GM23338 (cell line): ENCODE measurements around the gene CGNL1. TPM values are rescaled to one million over a fixed set of nuclear protein-coding genes. Genes with fewer than 3 reads are reported as not detected.
A peak's percentile ranks its signal among the peaks of the same experiment; 100 is the strongest.

ENCODE experiments used
- ATAC-seq: fragments of 200-7000 bp; cut with Tn5 transposase; 3 replicates; pipeline ENCODE4 v1.9.1; 2020
- DNase-seq: peaks from one replicate; pipeline ENCODE4 v3.0.0-alpha.2; 2015; ENCODE audit warnings: low spot score
- H2AFZ ChIP-seq: fragments of 200-600 bp; sonication (generic); 2 replicates; pipeline ENCODE4 v1.8.0; 2016; ENCODE audit warnings: antibody characterized with exemption, mild to moderate bottlenecking, moderate library complexity
- H3F3A ChIP-seq: fragments of 200-600 bp; sonication (generic); replicated peaks from 2 replicates; pipeline ENCODE4 v1.8.0; 2017; ENCODE audit warnings: antibody characterized with exemption, mixed run types, low read depth
- H3K27ac ChIP-seq: fragments of 200-600 bp; sonication (generic); 2 replicates; pipeline ENCODE4 v1.6.1; 2016; ENCODE audit warnings: low read depth
- H3K27me3 ChIP-seq: fragments of 200-600 bp; sonication (generic); 2 replicates; pipeline ENCODE4 v1.8.0; 2016; ENCODE audit warnings: mild to moderate bottlenecking, mixed run types, moderate library complexity; ENCODE audit not compliant: insufficient read depth
- H3K36me3 ChIP-seq: fragments of 200-600 bp; sonication (generic); 2 replicates; pipeline ENCODE4 v1.8.0; 2016; ENCODE audit warnings: mild to moderate bottlenecking; ENCODE audit not compliant: insufficient read depth
- H3K4me1 ChIP-seq: fragments of 200-600 bp; sonication (generic); 2 replicates; pipeline ENCODE4 v1.8.0; 2016; ENCODE audit warnings: mild to moderate bottlenecking, moderate library complexity; ENCODE audit not compliant: insufficient read depth
- H3K4me2 ChIP-seq: fragments of 200-600 bp; sonication (generic); 2 replicates; pipeline ENCODE4 v1.7.1; 2017; ENCODE audit warnings: mixed run types
- H3K4me3 ChIP-seq: fragments of 200-600 bp; sonication (generic); 2 replicates; pipeline ENCODE4 v1.6.1; 2016; ENCODE audit warnings: mixed run types
- H3K79me2 ChIP-seq: fragments of 200-600 bp; sonication (generic); replicated peaks from 2 replicates; pipeline ENCODE4 v1.8.0; 2017; ENCODE audit warnings: mild to moderate bottlenecking; ENCODE audit not compliant: insufficient read depth
- H3K9me2 ChIP-seq: fragments of 200-600 bp; sonication (generic); 2 replicates; pipeline ENCODE4 v1.8.0; 2017; ENCODE audit not compliant: insufficient read depth
- H4K20me1 ChIP-seq: fragments of 200-600 bp; sonication (generic); replicated peaks from 2 replicates; pipeline ENCODE4 v1.8.0; 2017; ENCODE audit warnings: mild to moderate bottlenecking; ENCODE audit not compliant: insufficient read depth
- H3K27ac Mint-ChIP-seq: 2 replicates; pipeline ENCODE4 v1.8.0; 2020; ENCODE audit warnings: inconsistent platforms, mild to moderate bottlenecking, moderate library complexity, mixed read lengths
- H3K27me3 Mint-ChIP-seq: 3 replicates; pipeline ENCODE4 v1.8.0; 2022; ENCODE audit warnings: low read depth, mild to moderate bottlenecking, moderate library complexity, mixed read lengths, inconsistent platforms; ENCODE audit not compliant: insufficient read depth, poor library complexity
- H3K36me3 Mint-ChIP-seq: 3 replicates; pipeline ENCODE4 v1.8.0; 2021; ENCODE audit warnings: low read depth, mild to moderate bottlenecking, inconsistent platforms, moderate library complexity, mixed read lengths
- H3K4me1 Mint-ChIP-seq: 3 replicates; pipeline ENCODE4 v1.8.0; 2020; ENCODE audit warnings: mild to moderate bottlenecking, inconsistent platforms, mixed read lengths
- H3K4me3 Mint-ChIP-seq: 3 replicates; pipeline ENCODE4 v1.8.0; 2021; ENCODE audit warnings: moderate library complexity, mild to moderate bottlenecking, inconsistent platforms, mixed read lengths
- H3K9me3 Mint-ChIP-seq: 3 replicates; pipeline ENCODE4 v1.8.0; 2020; ENCODE audit warnings: moderate library complexity, mild to moderate bottlenecking, inconsistent platforms, mixed read lengths
- CREB1 ChIP-seq: fragments of 250-450 bp; sonication (Bioruptor Pico); IDR thresholded peaks from 2 replicates; pipeline ENCODE4 v1.5.0; 2020; ENCODE audit warnings: low read depth, mild to moderate bottlenecking, moderate library complexity
- CTCF ChIP-seq, 2 experiments: fragments of 200-600 bp in 1 of 2; sonication (generic) in 1 of 2; conservative IDR thresholded peaks; 2 replicates each; pipeline versions ENCODE4 v1.5.1 to v1.6.1; 2016 to 2017; ENCODE audit warnings: antibody characterized with exemption in 2 of 2, low read depth in 2 of 2, mild to moderate bottlenecking in 2 of 2, moderate library complexity in 1 of 2
- ETS1 ChIP-seq: IDR thresholded peaks from 2 replicates; pipeline ENCODE4 v1.6.1; 2016; ENCODE audit warnings: antibody characterized with exemption
- EZH2phosphoT487 ChIP-seq: fragments of 200-600 bp; sonication (generic); IDR thresholded peaks from one replicate; pipeline ENCODE4 v1.8.1; 2018; ENCODE audit warnings: antibody characterized with exemption; ENCODE audit not compliant: unreplicated experiment
- POLR2AphosphoS5 ChIP-seq: IDR thresholded peaks from 2 replicates; pipeline ENCODE4 v1.6.1; 2016; ENCODE audit warnings: antibody characterized with exemption, low read depth
- REST ChIP-seq: IDR thresholded peaks from one replicate; pipeline ENCODE4 v1.6.1; 2018; ENCODE audit warnings: antibody characterized with exemption; ENCODE audit not compliant: unreplicated experiment
- STAT1 ChIP-seq: IDR thresholded peaks from one replicate; pipeline ENCODE4 v1.6.1; 2016; ENCODE audit warnings: antibody characterized with exemption; ENCODE audit not compliant: unreplicated experiment
- ZNF114 ChIP-seq: fragments of 250-450 bp; sonication (Bioruptor Pico); IDR thresholded peaks from 2 replicates; pipeline ENCODE4 v1.5.0; 2020; ENCODE audit warnings: mild to moderate bottlenecking, moderate library complexity
- ZNF331 ChIP-seq: fragments of 250-450 bp; sonication (Bioruptor Pico); IDR thresholded peaks from 2 replicates; pipeline ENCODE4 v1.5.0; 2020; ENCODE audit warnings: low read depth, mild to moderate bottlenecking, moderate library complexity
- ZNF462 ChIP-seq: fragments of 250-450 bp; sonication (Bioruptor Pico); IDR thresholded peaks from 2 replicates; pipeline ENCODE4 v1.5.0; 2020; ENCODE audit warnings: mild to moderate bottlenecking, moderate library complexity
- polyA plus RNA-seq: library from polyadenylated mRNA; unstranded; fragments of >200 nt; fragmentation: Nextera tagmentation; extraction: Ambion mirVana; gene quantifications from 2 replicates; pipeline ENCODE4 v1.2.1, GENCODE V29; 2016
- total RNA-seq: library from RNA; depleted of rRNA; stranded (reverse); fragments of >200 nt; shearing (Covaris generic); gene quantifications from 2 replicates; pipeline ENCODE4 v1.2.3, GENCODE V29; 2014

The CGNL1 gene
- total and polyA plus RNA-seq, 2 experiments from 2014 or later: 20.0 to 57.8 TPM

GRCh38 chr15:57505056-57505715, 128.9 kb downstream of the CGNL1 start (continued):
- TF ChIP-seq ZNF331 (CRISPR knock-in tag): no peak

GRCh38 chr15:57505949-57506391, 129.7 kb downstream of the CGNL1 start:
- Mint-ChIP-seq H3K9me3 (no peaks in the 10 kb centered on the region), H3K27me3 (peaks cover 3% of the 10 kb centered on the region), H3K36me3 (no peaks in the 10 kb centered on the region; the same call in 2 of the 3 replicates), H3K27ac (peak overlapping the region; percentile 33), H3K4me1 (peaks cover 49% of the 10 kb centered on the region), H3K4me3 (no peak overlapping the region)
- Histone ChIP-seq H3K4me3 (no peak overlapping the region), H3K27me3 (no peaks in the 10 kb centered on the region), H3K4me1 (peaks cover 24% of the 10 kb centered on the region), H3K4me2 (peak overlapping the region; percentile 18; the same call in 1 of the 2 replicates), H4K20me1 (no peaks in the 10 kb centered on the region), H3K36me3 (no peaks in the 10 kb centered on the region), H3K27ac (peak overlapping the region; percentile 80), H2AFZ (no peak overlapping the region), H3F3A (0 out of 2 replicates have a peak, but pooled peaks cover 3% of the 10 kb centered on the region), H3K79me2 (no peaks in the 10 kb centered on the region; the same call in none of the 2 replicates), H3K9me2 (no peaks in the 10 kb centered on the region)
- TF ChIP-seq CREB1: no peak
- no peak for TF ChIP-seq CTCF (conservative IDR thresholded peaks at IDR 0.05; ENCODE audit: low read depth in 2 of 2)
- no peak for TF ChIP-seq ZNF462 (CRISPR knock-in tag)
- no peak for TF ChIP-seq EZH2phosphoT487
- no peak for TF ChIP-seq ZNF114 (CRISPR knock-in tag)
- TF ChIP-seq POLR2AphosphoS5: no peak
- no peak for TF ChIP-seq ETS1
- no peak for TF ChIP-seq REST
- TF ChIP-seq STAT1: no peak
- ATAC-seq: peak; percentile 14
- peak; percentile 15 for DNase-seq
